Hematopoietic multipotent progenitor cell treated with erythropoietin and hydrocortisone succinate and interleukin-3 and kit ligand, for 15 days (in vitro differentiated cells): ENCODE results near the gene HMGN2.
A peak's percentile ranks its signal among the peaks of the same experiment; 100 is the strongest.
"Not testable (repeated sequence)": the region's sequence is repeated elsewhere in the genome, so short reads cannot be mapped to it uniquely, and the experiment has no call there.

Experiments used
- DNase-seq: peaks from one replicate; pipeline ENCODE4 v3.0.0-alpha.2; 2015; ENCODE audit warnings: low spot score

HMGN2 gene

DNA sequence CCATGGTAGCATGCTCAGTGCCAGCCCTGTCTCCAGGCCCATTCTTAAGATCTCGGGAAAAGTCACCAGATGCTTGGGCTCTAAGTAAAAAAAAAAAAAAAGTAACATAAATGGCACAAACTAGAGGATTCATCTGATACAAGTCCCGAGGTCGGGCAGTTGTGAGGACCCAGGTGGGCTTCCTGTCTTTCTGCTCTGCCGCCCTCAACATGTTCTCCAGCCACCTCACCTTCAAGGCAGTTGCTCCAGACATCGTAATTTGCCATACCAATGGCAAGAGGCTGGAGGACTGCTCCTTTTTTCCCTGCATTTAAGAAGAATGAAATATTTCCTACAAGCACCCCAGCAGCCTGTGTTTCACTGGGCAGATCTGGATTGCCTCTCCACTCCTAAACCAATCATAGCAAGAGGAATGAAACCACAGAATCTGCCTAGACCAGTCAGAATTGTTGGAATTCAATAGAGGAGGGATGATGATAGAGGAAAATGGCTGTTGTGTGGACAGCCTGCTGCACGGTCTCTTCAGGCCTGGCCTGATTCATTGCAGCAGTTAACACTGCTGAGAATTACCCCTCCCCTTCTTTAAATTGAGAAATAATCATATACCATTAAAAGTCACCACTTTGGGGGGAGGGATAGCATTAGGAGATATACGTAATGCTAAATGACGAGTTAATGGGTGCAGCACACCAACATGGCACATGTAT, 5.4 kb downstream of the HMGN2 start:
- DNase-seq, result no peak

DNA sequence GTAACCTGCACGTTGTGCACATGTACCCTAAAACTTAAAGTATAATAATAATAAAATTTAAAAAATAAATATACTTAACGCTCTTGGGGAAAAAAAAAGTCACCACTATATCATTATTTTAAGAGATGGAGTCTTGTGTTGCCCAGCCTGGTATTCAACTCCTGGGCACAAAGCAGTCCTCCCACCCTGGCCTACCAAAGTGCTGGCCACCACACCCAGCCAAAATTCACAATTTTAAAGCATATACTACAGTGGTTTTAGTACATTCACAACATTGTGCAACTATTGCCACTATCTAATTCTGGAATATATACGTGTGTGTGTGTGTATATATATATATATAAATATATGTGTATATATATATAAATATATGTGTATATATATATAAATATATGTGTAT, 5.9 kb downstream of the HMGN2 start:
- DNase-seq, result no peak

GRCh38 chr1:26478988-26479387, 6.7 kb downstream of the HMGN2 start:
- DNase-seq, result no peak

GRCh38 chr1:26482921-26483320, 10.7 kb downstream of the HMGN2 start:
- DNase-seq, result no peak

DNA sequence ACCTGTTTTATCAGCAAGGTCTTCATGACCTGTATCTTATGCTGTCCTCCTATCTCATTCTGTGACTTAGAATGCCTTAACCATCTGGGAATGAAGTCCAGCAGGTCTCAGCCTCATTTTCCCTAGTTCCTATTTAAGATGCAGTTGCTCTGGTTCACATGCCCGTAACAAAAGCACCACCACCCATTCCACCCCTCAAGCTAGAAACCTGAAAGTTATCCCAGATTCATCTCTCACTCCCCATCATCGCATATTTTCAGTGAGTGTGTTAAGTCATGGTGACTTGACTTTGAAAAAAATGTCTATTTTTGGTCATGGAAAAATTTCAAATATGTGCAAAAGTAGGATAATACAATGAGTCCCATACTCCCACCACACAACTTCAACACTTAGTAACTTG, 11.7 kb downstream of the HMGN2 start:
- no peak for DNase-seq

DNA sequence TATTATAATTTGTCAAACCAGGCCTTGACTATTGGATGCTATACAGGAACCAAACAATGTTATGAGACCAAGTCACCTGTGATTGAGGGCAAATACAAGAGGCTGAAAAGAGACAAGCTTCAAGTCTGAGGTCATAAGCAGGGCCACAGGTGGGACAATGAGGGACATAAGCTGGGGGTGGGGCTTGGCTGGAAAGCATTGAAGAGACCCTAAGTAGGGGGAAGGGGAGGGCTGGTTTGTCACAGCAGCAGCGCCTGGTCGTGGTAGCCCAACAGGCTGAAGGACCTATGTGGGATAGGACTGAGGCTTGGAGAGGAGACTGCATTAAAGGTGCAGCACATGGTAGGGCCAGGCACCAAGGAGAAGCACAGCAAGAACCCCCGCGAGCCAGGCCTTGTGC, 17.9 kb downstream of the HMGN2 start:
- DNase-seq, result no peak

DNA sequence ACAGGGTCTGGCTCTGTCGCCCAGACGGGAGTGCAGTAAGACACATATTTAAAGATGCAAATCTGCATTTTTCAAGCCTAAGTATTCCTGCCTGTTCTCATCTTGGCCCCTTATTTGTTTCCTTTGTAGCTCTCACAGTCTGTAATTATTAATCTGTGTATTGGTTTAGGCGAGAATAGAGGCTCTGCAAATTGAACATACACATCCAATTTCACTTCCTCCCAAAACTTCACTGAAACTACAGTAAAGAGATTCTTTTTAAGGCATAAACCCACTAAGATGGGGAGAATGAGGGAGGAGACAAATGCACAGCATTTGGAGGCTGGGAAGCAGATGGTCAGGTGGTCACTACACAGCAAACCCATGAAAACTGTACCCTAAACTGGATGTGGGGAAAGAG, 21.0 kb downstream of the HMGN2 start:
- DNase-seq, result no peak

DNA sequence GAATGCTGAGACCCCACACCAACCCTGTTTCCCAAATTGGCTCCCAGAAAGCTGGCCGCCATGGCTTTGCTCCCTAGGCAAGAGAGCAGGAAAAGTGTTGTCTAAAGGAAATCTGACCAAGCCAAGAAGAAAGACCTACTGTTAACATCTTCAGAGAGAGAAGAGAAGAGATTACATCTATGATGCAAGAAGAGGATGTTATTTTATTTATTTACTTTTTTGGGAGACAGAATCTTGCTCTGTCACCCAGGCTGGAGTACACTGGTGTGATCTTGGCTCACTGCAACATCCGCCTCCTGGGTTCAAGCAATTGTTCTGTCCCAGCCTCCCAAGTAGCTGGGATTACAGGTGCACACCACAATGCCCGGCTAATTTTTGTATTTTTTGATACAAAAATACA, 21.7 kb downstream of the HMGN2 start:
- DNase-seq, result no peak

- DNase-seq, result no peak
Observed at GRCh38 chr1:26496861-26497260, 24.6 kb downstream of the HMGN2 start.

GRCh38 chr1:26498894-26499293, 26.7 kb downstream of the HMGN2 start:
- DNase-seq, result no peak

- peak; percentile 77 for DNase-seq
Observed at GRCh38 chr1:26500488-26501175, 28.4 kb downstream of the HMGN2 start.

- not testable (repeated sequence) for DNase-seq
Observed at GRCh38 chr1:26510711-26511110, 38.5 kb downstream of the HMGN2 start.

DNA sequence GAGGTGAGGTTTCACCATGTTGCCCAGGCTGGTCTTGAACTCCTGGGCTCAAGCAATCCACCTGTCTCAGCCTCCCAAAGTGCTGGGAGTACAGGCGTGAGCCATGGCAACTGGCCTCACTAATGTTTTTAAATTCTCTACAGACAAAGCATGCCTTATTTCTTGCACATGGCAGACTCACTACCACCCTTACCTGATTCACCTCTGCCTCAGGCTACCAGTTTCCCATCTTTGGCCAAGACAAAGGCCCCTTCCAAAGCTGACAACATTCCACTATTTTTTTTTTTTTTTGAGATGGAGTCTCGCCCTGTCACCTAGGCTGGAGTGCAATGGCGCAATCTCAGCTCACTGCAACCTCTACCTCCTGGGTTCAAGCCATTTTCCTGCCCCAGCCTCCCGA, 43.6 kb downstream of the HMGN2 start:
- not testable (repeated sequence) for DNase-seq

DNA sequence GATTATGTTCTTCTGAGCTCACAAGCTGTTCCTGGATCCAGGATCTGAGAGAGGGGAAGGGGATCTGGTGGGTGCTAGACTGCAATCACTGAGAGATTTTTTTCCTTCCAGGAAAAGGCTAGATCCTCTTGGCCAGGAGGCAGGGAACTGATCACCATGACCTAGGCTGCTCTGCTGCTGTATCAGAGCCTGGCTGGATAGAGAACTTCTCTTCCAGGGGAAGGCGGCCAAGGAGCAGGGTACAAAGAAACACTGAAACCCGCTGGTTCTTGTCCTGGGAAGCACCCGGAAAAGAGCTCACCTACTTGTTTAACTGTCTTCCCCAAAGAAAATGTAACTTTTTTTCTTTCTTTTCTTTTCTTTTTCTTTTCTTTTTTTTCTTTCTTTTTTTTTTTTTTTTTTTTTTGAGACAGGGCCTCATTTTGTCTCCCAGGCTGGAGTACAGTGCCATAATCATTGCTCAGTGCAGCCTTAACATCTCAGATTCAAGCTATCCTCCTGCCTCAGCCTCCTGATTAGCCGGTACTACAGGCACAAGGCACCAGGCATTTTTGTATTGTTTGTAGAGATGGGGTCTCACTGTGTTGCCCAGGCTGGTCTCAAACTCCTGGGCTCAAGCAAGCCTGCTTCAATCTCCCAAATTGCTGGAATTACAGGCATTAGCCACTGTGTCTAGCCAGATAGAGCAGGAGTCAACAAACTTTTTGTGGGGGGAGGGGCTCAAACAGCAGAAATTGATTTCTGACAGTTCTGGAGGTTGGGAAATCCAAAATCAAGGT, 44.9 kb downstream of the HMGN2 start:
- DNase-seq, result no peak

GRCh38 chr1:26517766-26518049, 45.5 kb downstream of the HMGN2 start:
- no peak for DNase-seq

DNA sequence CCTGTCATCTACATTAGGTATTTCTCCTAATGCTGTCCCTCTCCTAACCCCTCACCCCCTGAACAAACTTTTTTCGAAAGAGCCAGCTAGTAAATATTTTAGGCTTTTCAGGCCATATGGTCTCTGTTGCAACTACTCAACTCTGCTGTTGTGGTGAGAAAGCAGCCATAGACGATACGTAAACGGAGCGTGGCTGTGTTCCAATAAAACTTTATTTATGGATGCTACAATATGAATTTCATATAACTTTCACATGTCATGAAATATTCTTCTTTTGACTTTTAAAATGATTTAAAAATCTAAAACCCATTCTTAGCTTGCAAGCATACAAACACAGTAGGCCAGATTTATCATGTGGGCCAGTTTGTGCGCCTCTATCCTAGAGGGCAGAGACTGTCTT, 46.1 kb downstream of the HMGN2 start:
- DNase-seq, result no peak

- no peak for DNase-seq
Observed at GRCh38 chr1:26520339-26520738, 48.1 kb downstream of the HMGN2 start.

DNA sequence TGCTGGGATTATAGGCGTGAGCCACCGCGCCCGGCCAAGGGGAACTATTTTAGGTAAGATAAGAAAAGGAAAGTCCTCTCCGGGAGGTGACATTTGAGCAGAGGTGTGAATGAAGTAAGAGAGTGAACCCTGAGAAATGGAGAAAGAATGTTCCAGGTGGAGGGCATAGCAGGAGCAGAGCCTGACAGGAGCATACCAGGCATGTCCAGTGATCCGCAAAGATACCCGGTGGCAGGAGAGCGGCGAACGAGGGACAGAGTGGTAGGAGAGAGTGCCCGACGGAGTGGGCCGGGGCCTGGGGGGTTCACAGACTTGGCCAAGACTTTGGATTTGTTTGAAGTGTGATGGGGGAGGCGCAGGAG, 49.4 kb downstream of the HMGN2 start:
- no peak for DNase-seq

- no peak for DNase-seq
Observed at GRCh38 chr1:26522073-26522472, 49.8 kb downstream of the HMGN2 start.

GRCh38 chr1:26524181-26524580, 51.9 kb downstream of the HMGN2 start:
- no peak for DNase-seq
